Measurements from ENCODE around the gene BRINP1. TPM values are rescaled to one million over a fixed set of nuclear protein-coding genes. Genes with fewer than 3 reads are reported as not detected.
A peak's percentile ranks its signal among the peaks of the same experiment; 100 is the strongest.

Gene BRINP1
- total and polyA plus RNA-seq, 2 of the 8 experiments (the other 6 are each of a cell fraction or from before 2014, with no cell fraction given): 19.5 to 20.5 TPM

- H3K9ac ChIP-seq (replicated peaks in 1 of 4; ENCODE audit: extremely low read depth in 1 of 4, low read depth in 3 of 4, low read length in 3 of 4): no peak overlapping the region
- H3K79me2 ChIP-seq (ENCODE audit: control insufficient read depth in 1 of 2, insufficient read depth in 2 of 2, low read length in 2 of 2): peaks cover 0 to 47% of the 10 kb centered on the region in 2 experiments; a peak in 2 of 4 replicates
- no peak overlapping the region for H2AK5ac ChIP-seq (ENCODE audit: low read depth, low read length)
- ChIA-PET POLR2A (ENCODE audit: partially characterized antibody) (no interaction called here), CTCF (ENCODE audit: partially characterized antibody) (interaction anchor here (0.6 to 2.4 kb wide), 11 partner anchors 9 to 655 kb away, joined by 3 to 7 read pairs (median 3); no protein-coding TSS in a partner anchor)
- H3K23me2 ChIP-seq (ENCODE audit: low read depth, low read length): no peaks in the 10 kb centered on the region; the same call in 1 of the 2 replicates
- H3K23ac ChIP-seq (ENCODE audit: insufficient read length): no peak overlapping the region
- peak overlapping the region; percentile 30; the same call in 1 of the 2 replicates for H2BK5ac ChIP-seq (ENCODE audit: low read depth, low read length)
- H3K4me3 ChIP-seq (ENCODE audit: extremely low read depth in 1 of 4, insufficient read depth in 2 of 4, low read depth in 3 of 4, low read length in 4 of 4): peak overlapping the region in 1 of 4 experiments; percentile 27; a peak in 1 of 8 replicates
- H3K14ac ChIP-seq (ENCODE audit: insufficient read length): no peak overlapping the region
- no peak overlapping the region for H2BK15ac ChIP-seq (ENCODE audit: low read length)
- peak; percentile 7 for FAIRE-seq
- H3K36me3 ChIP-seq (ENCODE audit: control insufficient read depth in 2 of 4, insufficient read depth in 4 of 4, low read length in 3 of 4): no peaks in the 10 kb centered on the region
- H3K79me1 ChIP-seq (ENCODE audit: low read depth, low read length): no peaks in the 10 kb centered on the region; the same call in 1 of the 2 replicates
- TF ChIP-seq CHD1 (IDR thresholded peaks at IDR 0.05; ENCODE audit: low read depth, low read length) (no peak), CTCF (IDR thresholded peaks at IDR 0.05; ENCODE audit: control extremely low read depth in 1 of 3, insufficient read depth in 1 of 3, low read depth in 1 of 3, low read length in 3 of 3) (peak; percentile 18 to 26 (median 23); a peak in 3 of 4 replicates), RAD21 (IDR thresholded peaks at IDR 0.05 in 1 of 2, conservative IDR thresholded peaks at IDR 0.05 in 1 of 2; ENCODE audit: low read depth in 2 of 2, low read length in 2 of 2) (peak; percentile 19 to 35; a peak in 3 of 4 replicates), NRF1 (IDR thresholded peaks at IDR 0.05; ENCODE audit: low read depth, low read length) (no peak), CEBPB (IDR thresholded peaks at IDR 0.05; ENCODE audit: low read depth, low read length) (no peak), SP1 (IDR thresholded peaks at IDR 0.05; ENCODE audit: low read depth, low read length) (peak; percentile 40; the same call in 1 of the 2 replicates)
- no peak overlapping the region for H3K27ac ChIP-seq (ENCODE audit: low read depth, low read length)
- no peak overlapping the region for H3K4ac ChIP-seq (replicated peaks; ENCODE audit: insufficient read length, low read depth, low read length)
- no peaks in the 10 kb centered on the region for H4K20me1 ChIP-seq (replicated peaks in 1 of 2; ENCODE audit: control insufficient read depth in 1 of 2, insufficient read depth in 2 of 2, low read length in 2 of 2)
- DNase-seq (ENCODE audit: low read depth in 1 of 2, low spot score in 2 of 2): no peak
- peak overlapping the region; percentile 38 to 55; a peak in 3 of 4 replicates for H3K4me2 ChIP-seq (ENCODE audit: insufficient read depth in 1 of 2, low read depth in 2 of 2, low read length in 2 of 2)
- 45% methylated on average over 11 of the region's 11 CpGs; no CpG with 5 or more reads in 1 of the 2 experiments for WGBS, 2 experiments (ENCODE audit: extremely low coverage in 1 of 2, insufficient coverage in 1 of 2, insufficient read length in 1 of 2, insufficient replicate concordance in 2 of 2, low coverage in 1 of 2, low lambda C conversion rate in 2 of 2, missing lambda C conversion rate in 1 of 2)
- no peak overlapping the region for H4K8ac ChIP-seq (ENCODE audit: extremely low read depth, insufficient read depth, low read length)
- H3K18ac ChIP-seq (ENCODE audit: extremely low read depth, low read length): peak overlapping the region; percentile 51; the same call in 1 of the 2 replicates
- no peak overlapping the region for H4K91ac ChIP-seq (replicated peaks; ENCODE audit: insufficient read length, low read length)
- H2BK20ac ChIP-seq (ENCODE audit: low read length): peak overlapping the region; percentile 41; the same call in 1 of the 2 replicates
- H3K4me1 ChIP-seq (replicated peaks in 1 of 4; ENCODE audit: control insufficient read depth in 3 of 4, insufficient read depth in 4 of 4, low read length in 3 of 4): peaks cover 4 to 14% (median 12%) of the 10 kb centered on the region in 4 experiments; a peak in 6 of 7 replicates
- H2AFZ ChIP-seq (ENCODE audit: low read length): no peak overlapping the region
- peak overlapping the region; percentile 18 for H2BK120ac ChIP-seq (replicated peaks; ENCODE audit: low read depth, low read length)
- no peak overlapping the region; the same call in 1 of the 2 replicates for H2BK12ac ChIP-seq (ENCODE audit: low read depth, low read length)
- no peak overlapping the region for H3K56ac ChIP-seq (replicated peaks; ENCODE audit: insufficient read length, low read depth, low read length)
- no peaks in the 10 kb centered on the region for H3K9me3 ChIP-seq (ENCODE audit: insufficient read depth in 2 of 2, low read depth in 1 of 2, low read length in 1 of 2)
- H4K5ac ChIP-seq (ENCODE audit: insufficient read length, low read depth, low read length): no peak overlapping the region
- H3K27me3 ChIP-seq (replicated peaks in 1 of 4; ENCODE audit: control insufficient read depth in 3 of 4, extremely low read depth in 1 of 4, insufficient read depth in 3 of 4, low read length in 3 of 4): no peaks in the 10 kb centered on the region
Observed at GRCh38 chr9:119349351-119349825, 19.8 kb downstream of the BRINP1 start.
